Fibroblast of skin of left quadriceps (primary cell): ENCODE measurements around the gene GYPB.
A peak's percentile ranks its signal among the peaks of the same experiment; 100 is the strongest.
"Not testable (repeated sequence)": the region's sequence is repeated elsewhere in the genome, so short reads cannot be mapped to it uniquely, and the experiment has no call there.

ENCODE experiments used
- DNase-seq, 2 experiments: peaks; one replicate each; pipeline ENCODE4 v3.0.0-alpha.2; 2013; ENCODE audit warnings: low read depth in 2 of 2

The GYPB gene

GRCh38 chr4:144014808-144015207 is 4.4 kb downstream of the GYPB start:
- DNase-seq, result no peak

DNA sequence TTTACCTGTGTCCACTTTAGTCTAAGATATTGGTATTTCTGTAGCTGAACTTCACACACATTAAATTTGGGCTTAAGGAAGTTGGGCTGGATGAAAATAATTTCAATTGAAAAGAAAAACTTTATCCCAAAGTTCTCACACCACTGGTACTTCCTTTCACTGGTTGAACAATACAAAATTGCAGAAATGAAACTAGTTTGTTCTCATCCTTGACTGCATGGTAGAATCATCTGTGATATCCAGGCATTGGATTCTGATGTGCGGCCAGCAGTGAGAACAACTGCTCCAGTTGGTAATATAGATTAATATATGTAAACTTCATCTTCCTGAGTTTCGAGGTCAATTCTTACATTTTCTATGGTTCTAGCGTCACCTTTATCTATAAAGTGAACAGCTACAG is 10.6 kb downstream of the GYPB start:
- DNase-seq, result not testable (repeated sequence)

DNA sequence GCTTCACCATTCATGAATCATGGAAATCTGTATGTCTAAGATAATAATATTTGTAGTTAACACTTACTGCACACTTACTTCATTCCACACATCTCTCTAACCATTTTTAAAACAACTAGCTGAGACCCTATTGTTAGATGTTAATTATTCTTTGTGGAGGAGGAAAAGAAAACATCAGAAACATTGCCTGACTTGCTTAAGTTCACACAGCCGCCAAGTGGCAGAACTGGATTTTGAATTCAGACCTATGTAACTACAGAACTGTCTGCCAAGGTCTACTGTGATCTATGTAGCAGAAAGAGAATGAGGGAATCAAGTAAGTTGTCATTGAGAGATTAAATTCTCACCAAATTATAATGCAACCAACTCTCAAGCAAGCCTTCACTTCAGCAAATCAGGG is 11.2 kb downstream of the GYPB start:
- DNase-seq, result not testable (repeated sequence)

DNA sequence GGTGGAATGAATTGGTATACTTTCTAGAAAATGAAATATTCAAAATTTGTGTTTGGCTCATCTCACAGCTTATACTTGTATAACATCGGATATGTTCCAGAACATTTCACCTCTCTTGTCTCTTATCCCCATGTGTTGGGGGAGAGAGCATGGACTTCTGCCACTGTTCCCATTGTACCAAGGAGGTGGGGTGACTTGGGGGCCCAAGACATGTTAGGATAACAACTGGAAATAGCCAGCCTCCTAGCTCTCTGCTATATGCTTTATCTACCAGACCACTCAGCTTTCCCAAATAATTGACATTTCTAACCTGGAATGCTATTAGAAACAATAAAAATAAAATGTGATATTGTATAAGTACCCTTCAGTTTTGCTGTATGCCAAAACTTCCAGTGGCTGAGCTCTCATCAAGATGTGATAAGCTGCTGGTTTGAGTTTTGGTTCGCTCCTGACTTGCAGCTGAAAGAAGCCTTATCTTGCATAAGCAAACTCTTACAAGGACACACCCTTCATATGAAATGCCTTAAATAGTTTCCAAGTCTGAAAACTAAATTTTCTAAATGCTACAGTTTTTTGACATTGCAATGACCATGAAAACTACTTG is 12.9 kb downstream of the GYPB start:
- DNase-seq, result not testable (repeated sequence)

- DNase-seq, result not testable (repeated sequence)
Measured at GRCh38 chr4:144005558-144005953, 13.6 kb downstream of the GYPB start.

- peak; percentile 70 to 71 for DNase-seq
Measured at GRCh38 chr4:144004868-144005557, 14.2 kb downstream of the GYPB start.

DNA sequence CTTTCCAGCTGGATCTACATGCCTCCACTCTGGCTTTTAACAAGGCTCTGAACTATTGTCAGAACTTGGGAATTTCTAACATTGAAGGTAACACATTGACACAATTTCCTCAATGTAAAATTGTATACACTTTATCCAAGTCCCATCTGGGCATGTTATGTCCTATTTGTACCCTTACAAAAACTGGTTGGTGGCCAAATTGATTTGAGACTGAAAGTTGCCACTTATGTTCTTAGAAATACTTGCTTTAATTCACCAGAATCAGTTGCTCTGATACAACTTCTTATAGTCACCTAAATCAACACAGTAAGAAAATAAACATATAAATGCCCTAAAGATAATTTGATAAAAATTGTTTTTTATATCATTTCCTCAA is 15.3 kb downstream of the GYPB start:
- DNase-seq, result not testable (repeated sequence)

- DNase-seq, result not testable (repeated sequence)
Measured at GRCh38 chr4:144003205-144003889, 15.8 kb downstream of the GYPB start.

- DNase-seq, result not testable (repeated sequence)
Measured at GRCh38 chr4:144000331-144000995, 18.7 kb downstream of the GYPB start.

GRCh38 chr4:143996193-143996592 is 23.0 kb downstream of the GYPB start:
- DNase-seq, result not testable (repeated sequence)

GRCh38 chr4:143991761-143992160 is 27.4 kb downstream of the GYPB start:
- not testable (repeated sequence) for DNase-seq

GRCh38 chr4:143990717-143991116 is 28.5 kb downstream of the GYPB start:
- DNase-seq, result not testable (repeated sequence)

DNA sequence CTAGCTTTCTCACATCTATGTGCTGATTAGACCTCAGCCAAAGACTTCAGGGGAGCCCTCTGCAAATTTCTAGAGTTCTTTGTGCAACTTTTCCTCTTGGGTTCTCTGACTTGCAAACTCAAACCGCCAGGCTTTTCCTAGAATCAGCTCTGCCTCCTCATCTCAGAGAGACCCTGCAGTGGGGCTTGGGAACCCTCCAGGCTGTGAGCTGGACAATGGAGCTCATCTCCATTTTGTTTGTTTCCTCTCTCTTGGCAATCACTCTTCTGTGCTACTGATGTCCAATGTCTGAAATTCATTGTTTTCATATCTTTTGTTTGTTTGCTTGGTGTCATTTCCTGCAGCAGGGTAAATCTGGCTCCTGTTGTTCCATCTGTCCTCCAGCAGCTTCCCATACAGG is 33.0 kb downstream of the GYPB start:
- no peak for DNase-seq

- DNase-seq, result not testable (repeated sequence)
Measured at GRCh38 chr4:143980776-143981175, 38.4 kb downstream of the GYPB start.

GRCh38 chr4:143975527-143975926 is 43.7 kb downstream of the GYPB start:
- not testable (repeated sequence) for DNase-seq

DNA sequence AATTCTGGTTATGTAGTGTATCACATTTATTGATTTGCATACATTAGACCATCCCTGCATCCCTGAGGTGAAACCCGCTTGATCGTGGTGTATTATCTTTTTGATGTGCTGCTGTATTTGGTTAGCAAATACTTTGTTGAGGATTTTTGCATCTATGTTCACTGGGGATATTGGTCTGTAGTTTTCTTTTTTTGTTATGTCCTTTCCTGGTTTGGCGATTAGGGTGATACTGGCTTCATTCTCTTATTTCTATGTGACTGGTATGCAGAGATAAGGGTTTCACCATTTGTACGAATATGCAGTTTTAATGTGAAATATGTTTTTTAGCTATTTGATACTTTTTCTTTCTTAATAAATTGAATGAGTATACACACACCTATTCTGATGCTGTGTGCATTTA is 45.2 kb downstream of the GYPB start:
- DNase-seq, result not testable (repeated sequence)

GRCh38 chr4:143961075-143961474 is 58.1 kb downstream of the GYPB start:
- DNase-seq, result no peak

DNA sequence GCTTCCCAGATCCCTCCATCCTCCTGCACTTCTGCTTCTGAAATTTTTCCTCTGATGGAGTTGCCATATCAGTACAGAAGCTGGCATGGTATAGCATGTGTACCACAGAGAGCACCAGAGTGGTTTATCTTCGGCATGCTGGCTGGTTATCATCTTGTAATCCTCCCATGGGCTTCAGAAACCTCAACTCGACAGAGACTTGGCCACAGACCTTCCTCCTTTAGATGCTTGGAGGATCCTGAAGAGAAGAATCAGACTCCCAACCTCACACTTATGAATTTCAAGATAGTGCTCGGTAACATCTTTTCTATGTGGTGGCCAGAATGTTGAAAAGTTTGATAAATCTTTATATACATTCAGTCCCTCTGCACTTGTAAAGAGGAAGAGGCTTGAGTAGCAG is 63.9 kb downstream of the GYPB start:
- not testable (repeated sequence) for DNase-seq

GRCh38 chr4:143951458-143951972 is 67.7 kb downstream of the GYPB start:
- not testable (repeated sequence) for DNase-seq

GRCh38 chr4:143950967-143951366 is 68.2 kb downstream of the GYPB start:
- DNase-seq, result not testable (repeated sequence)

GRCh38 chr4:143950185-143950584 is 69.0 kb downstream of the GYPB start:
- DNase-seq, result not testable (repeated sequence)

- DNase-seq, result not testable (repeated sequence)
Measured at GRCh38 chr4:143947493-143947892, 71.7 kb downstream of the GYPB start.
